GM18526 (cell line): ENCODE data around the gene WWOX.

ENCODE experiments used
- POLR2A ChIP-seq: IDR thresholded peaks from 3 replicates; pipeline ENCODE4 v1.6.1; 2011; ENCODE audit not compliant: insufficient read length; ENCODE audit errors: extremely low read depth

Gene WWOX

DNA sequence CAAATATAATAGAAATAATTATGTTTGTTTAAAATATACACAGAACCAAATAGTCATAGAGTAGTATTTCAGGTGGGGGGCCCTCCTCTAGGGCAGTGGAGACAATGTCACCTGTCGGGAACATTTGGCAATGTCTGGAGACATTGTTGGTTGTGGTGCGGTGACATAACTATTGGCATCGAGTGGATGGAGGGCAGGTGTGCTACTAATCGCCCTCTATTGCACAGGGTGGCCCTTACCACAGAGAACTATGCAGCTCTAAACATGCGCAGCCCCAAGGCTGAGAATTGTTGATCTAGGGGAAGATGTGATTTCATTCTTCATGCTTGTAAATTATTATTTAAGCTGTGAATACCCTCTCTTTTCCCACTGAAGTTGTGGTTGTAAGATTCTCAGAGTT, 594.0 kb downstream of the WWOX start:
- TF ChIP-seq POLR2A: no peak

DNA sequence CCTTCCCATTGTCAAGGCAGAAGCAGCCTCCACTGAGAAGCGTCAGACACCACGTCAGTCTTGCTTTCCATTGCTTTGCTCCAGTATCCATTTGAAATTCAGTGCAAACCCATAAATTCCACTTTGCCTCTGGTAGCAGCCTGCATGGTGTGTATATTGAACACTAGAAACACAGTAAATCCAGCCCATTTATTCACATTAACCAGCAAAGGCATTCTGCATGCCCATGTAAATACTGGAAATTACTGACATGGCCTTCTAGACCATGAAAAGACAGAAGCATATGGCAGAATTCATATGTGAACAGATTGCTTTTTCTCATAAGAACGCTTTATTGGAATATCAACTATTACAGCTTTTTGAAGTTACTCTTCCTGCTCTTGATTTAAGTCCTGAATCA, 595.0 kb downstream of the WWOX start:
- no peak for TF ChIP-seq POLR2A

DNA sequence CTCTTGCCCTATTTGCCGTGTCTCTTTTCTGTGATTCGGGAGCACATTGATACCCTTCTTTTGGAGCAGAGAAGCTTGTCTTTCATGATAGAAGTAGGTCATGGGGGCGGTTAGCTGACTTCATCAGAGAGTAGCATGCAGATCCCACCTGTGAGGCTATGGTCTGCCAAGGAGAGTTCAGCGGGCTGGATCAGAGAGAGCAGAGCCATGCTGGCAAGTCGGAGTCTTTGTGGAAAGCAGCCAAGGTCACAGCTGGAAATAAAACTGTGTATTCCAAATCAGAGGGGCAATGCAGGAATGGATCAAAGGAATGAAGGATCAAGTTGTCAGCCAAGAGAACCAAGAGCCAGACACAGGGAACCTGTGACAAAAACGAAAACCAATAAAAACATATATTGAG, 595.9 kb downstream of the WWOX start:
- TF ChIP-seq POLR2A: no peak

DNA sequence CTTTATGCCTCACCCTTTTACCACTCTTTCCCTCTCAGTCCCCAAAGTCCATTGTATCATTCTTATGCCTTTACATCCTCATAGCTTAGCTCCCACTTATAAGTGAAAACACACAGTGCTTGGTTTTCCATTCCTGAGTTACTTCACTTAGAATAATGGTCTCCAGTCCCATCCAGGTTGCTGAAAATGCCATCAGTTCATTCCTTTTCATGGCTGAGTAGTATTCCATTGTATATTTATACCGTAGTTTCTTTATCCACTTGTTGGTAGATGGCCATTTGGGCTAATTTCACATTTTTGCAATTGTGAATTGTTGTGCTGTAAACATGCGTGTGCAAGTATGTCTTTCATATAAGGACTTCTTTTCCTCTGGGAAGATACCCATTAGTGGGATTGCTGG, 597.3 kb downstream of the WWOX start:
- TF ChIP-seq POLR2A: no peak

DNA sequence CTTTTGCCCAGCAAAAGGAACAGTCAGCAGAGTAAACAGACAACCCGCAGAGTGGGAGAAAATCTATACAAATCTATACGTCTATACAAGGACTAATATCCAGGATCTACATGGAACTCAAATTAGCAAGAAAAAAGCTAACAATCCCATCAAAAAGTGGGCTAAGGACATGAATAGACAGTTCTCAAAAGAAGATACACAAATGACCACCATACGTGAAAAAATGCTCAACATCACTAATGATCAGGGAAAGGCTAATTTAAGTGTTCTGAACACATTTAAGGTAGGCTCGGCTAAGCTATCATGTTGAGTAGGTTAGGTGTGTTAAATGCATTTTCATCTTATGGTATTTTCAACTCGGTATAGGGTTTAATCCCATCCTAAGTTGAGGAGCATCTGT, 598.0 kb downstream of the WWOX start:
- TF ChIP-seq POLR2A: no peak

DNA sequence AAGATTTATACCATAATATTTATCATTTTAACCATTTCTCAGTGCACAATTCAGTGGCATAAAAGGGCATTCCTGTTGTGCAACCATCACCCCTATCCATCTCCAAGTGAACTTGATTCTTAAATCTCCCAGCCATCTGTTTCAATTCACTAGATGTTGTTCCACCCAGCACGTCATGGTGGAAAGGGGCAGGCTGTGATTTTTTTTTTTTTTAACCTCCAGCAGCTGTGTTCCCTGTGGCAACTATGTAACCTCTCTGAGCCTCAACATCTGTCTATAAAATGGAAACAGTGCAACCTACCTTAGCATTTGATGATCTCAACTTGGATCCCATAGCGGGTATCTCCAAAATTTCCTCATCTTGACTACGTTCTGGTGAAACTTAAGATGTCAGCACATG, 604.5 kb downstream of the WWOX start:
- TF ChIP-seq POLR2A: no peak

DNA sequence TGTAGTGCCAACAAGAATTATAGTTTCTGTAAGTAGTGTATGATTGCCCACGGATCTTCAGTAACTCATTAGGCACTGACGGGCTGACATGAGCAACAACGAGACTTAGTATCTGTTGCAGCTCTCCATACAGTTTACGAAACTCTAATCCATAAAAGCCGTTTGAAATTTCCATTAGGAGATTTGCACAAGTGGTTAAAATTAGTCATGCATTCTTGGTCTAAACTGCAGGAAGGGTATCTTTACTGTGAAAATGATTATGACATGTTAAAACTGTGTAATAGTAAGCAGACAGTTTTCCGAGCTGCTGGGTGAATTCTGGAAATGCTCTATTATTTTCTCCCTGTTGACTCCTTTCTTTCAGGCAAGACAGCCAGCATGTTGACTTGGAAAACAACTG, 605.0 kb downstream of the WWOX start:
- no peak for TF ChIP-seq POLR2A

DNA sequence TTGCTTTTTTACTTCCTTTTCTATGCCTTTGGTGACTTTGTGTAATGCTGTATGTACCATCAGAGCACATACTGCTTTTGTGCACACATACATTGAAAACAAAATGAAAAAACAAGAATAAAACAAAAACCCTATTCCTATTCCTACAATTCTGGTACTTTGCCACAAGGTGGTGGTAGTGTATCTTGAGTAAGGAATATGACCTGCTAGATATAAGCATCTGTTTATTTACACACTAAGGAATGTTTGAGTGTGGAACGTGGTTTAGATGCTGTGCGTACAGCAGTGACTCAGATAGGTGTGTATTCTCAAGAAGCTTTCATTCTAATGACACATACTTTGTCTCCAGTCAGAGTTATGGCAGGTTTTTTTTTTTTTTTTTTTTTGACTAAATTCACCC, 606.2 kb downstream of the WWOX start:
- TF ChIP-seq POLR2A: no peak

DNA sequence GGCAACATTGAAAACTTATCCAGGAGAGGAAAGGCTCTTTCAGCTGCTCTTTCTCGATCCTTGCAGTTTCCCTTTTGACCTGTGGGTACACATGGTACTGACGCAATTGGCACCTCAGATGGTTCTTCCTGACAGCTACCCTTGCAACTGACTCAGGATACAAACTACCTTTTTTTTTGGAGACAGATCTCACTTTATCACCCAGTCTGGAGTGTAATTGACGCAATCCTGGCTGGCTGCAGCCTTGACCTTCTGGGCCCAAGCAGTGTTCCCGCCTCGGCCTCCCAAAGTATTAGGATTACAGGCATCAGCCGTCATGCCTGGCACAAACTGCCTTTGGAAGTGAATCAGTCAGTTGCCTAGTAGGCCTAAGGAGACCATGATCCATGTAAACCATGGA, 607.2 kb downstream of the WWOX start:
- TF ChIP-seq POLR2A: no peak

DNA sequence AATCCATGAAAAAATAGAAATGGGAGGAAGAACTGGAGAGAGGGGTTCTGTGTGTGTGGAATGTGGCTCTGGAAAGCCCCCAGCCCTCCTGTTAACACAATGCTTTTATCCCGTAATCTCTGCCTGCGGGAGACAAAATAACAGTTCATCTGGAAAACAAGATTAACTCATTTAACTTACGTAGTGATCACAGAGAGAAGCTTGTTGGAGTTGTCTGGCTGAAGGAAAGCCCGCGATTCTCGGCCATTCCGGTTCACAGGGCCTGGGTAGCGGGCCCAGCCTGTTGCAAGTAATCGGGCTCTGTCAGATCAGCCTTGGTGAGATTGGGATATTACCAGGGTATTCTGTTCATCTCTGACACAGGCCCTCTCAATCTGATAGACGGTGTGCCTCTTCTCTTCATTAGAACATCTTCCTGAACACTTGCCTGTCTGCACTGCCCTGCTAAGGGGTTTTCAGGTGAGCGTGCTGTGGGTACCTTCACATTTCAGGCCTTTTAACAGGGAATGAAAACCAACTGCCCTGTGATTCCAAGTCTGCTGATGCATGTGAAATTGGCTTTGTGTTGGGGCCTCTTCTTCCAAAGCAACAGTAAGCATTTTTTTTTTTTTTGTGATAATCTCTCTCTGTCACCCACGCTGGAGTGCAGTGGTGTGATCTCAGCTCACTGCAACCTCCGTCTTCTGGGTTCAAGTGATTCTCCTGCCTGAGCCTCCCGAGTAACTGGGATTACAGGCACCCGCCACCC, 609.9 kb downstream of the WWOX start:
- no peak for TF ChIP-seq POLR2A

DNA sequence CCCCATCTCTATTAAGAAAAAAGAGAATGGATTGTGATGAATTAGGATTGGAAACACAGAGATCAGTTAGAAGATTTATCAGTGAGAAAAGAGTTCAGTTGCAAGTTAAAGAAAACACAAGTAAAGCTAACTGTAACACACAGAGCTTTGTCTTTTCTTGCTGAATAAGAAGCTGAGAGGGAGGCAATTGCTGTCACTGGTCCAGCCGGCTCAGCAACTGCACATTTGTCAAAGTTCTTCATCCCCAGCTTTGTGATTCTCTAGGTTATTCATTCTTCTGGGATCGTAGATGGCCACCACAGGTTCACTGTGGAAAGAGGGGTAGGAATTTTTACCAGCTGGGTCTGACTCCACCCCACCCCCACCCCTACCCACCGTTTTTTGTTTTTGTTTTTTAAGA, 615.7 kb downstream of the WWOX start:
- TF ChIP-seq POLR2A: no peak

DNA sequence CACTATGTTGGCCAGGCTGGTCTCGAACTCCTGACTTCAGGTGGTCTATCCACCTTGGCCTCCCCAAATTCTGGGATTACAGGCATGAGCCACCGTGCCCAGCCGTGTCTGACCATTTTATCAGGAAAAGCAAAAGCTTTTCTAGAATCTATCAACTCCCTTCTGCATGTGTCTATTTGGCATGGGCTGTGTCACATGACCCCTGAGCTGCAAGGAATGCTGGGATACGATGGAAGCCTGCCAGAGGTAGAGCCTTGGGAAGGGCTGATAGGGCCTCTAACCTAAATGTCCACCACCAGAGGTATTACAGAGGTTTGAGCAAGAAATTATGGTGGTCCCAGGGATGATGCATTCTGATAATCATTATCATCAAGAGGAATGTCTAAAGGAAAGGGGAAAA, 616.2 kb downstream of the WWOX start:
- no peak for TF ChIP-seq POLR2A

DNA sequence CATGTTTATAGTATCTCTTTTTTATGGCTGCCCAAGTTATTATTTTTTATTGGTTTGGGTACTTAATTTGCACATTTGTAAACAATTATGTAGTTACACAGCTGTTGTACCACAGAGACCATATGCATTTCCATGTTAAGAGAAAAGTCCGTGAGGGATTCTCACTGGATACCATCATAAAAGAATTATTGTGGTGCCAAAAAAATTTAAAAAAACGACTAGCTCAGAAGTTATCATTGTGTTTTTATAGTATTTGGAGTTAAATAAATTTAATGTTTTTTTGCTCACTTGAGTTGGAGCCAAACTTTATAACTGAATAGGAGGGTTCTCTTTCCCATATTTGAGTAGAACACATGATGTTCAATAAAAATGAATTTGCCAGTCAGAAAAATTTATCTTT, 618.7 kb downstream of the WWOX start:
- TF ChIP-seq POLR2A: no peak

DNA sequence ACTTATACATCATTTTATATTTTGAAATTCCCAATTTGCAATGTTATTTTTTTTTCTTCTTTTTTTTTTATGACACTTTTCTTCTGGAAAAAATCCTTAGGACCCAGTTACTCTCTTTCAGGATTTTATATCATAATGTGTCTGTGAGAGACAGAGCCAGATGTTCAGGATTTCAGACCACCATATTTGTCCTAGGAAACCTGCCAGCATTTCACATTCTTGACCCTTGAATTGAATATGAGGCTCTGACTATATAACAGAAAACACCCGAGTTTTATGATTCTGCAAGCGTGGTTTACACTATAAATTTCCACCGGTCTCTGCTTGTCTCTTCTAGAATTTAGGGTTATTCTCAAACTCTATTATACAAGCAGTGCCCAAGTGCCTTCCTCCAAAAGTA, 621.0 kb downstream of the WWOX start:
- no peak for TF ChIP-seq POLR2A

DNA sequence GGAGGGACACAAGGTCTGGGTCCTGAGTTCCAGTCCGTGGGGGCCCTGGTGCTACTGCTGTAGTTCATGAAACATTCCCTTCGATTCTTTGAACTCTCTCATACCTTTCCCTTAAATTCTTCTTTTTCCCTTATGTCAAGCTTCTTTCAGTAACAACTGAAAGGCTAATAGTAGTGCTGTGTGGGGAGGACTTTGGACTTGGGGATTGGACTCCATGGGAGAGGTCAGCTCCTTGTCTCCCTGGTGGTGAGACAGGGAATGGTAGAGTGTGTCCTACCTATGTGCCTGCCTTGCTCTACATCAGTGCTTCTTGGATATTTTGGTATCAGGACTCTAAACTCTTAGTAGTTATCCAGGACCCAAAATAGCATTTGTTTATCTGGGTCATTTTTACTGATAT, 628.1 kb downstream of the WWOX start:
- TF ChIP-seq POLR2A: no peak

DNA sequence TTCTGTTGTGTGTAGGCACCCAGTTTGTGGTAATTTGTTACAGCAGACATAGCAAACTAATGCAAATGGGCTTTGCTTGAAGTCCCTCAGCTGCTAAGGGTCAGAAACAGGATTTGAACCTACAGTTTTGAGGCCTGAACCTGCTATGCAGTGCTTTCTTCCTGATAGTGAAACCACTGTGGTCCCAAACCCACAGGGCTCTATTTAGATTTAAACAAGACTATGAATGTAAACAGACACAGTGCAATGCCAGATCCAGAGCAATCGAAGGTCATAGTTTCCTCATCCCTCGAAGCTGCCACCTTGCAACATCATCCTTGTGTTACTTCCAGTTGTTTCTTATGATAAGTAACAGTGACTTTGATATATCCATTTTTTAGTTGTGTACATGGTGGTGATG, 630.2 kb downstream of the WWOX start:
- TF ChIP-seq POLR2A: no peak

DNA sequence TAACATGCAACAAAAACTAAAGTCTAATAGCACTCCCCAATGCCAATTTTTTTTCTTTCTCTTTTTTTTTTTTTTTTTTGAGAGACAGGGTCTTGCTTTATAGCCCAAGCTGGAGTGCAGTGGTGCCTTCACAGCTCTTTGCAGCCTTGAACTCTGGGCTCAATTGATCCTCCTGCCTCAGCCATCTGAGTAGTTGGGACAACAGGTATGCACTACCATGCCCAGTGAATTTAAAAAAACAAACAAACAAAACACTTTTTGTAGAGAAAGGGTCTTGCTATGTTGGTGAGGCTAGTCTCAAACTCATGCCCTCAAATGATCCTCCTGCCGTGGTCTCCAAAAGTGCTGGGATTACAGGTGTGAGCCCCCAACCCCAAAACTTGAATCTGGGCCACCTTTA, 632.3 kb downstream of the WWOX start:
- TF ChIP-seq POLR2A: no peak
